HG03280 (cell line): ENCODE results near the gene C2orf74.
"Not testable (repeated sequence)": the region's sequence is repeated elsewhere in the genome, so short reads cannot be mapped to it uniquely, and the experiment has no call there.

Source experiments
- ATAC-seq: cut with Tn5 transposase; IDR thresholded peaks from one replicate; pipeline ENCODE4 v1.9.1; 2021; ENCODE audit warnings: mild to moderate bottlenecking, moderate library complexity; ENCODE audit not compliant: unreplicated experiment

C2orf74 gene

GRCh38 chr2:61161888-61162287 lies at the start of gene C2orf74:
C2orf74 (plus strand) TSS chr2:61162188; CDS start chr2:61162515, 327 bp downstream.
- ATAC-seq, result no peak

- ATAC-seq, result no peak
Observed at GRCh38 chr2:61114147-61114546, 47.8 kb upstream of the C2orf74 start.

GRCh38 chr2:61116302-61116701 lies 45.7 kb upstream of the C2orf74 start:
- no peak for ATAC-seq

- no peak for ATAC-seq
Observed at GRCh38 chr2:61117534-61117933, 44.5 kb upstream of the C2orf74 start.

GRCh38 chr2:61125123-61125710 lies 36.8 kb upstream of the C2orf74 start:
- ATAC-seq, result no peak

- no peak for ATAC-seq
Observed at GRCh38 chr2:61125798-61126197, 36.2 kb upstream of the C2orf74 start.

GRCh38 chr2:61128122-61128521 lies 33.9 kb upstream of the C2orf74 start:
- ATAC-seq, result not testable (repeated sequence)

- no peak for ATAC-seq
Observed at GRCh38 chr2:61134141-61134540, 27.8 kb upstream of the C2orf74 start.

- ATAC-seq, result no peak
Observed at GRCh38 chr2:61135510-61135909, 26.5 kb upstream of the C2orf74 start.

GRCh38 chr2:61138859-61139258 lies 23.1 kb upstream of the C2orf74 start:
- ATAC-seq, result no peak

GRCh38 chr2:61141151-61141550 lies 20.8 kb upstream of the C2orf74 start:
- no peak for ATAC-seq

GRCh38 chr2:61144697-61145268 lies 17.2 kb upstream of the C2orf74 start:
- peak; percentile 95 for ATAC-seq

- ATAC-seq, result no peak
Observed at GRCh38 chr2:61145990-61146389, 16.0 kb upstream of the C2orf74 start.

GRCh38 chr2:61148091-61148490 lies 13.9 kb upstream of the C2orf74 start:
- not testable (repeated sequence) for ATAC-seq

GRCh38 chr2:61149074-61149473 lies 12.9 kb upstream of the C2orf74 start:
- ATAC-seq, result no peak

GRCh38 chr2:61151436-61151835 lies 10.6 kb upstream of the C2orf74 start:
- no peak for ATAC-seq

- no peak for ATAC-seq
Observed at GRCh38 chr2:61157371-61158003, 4.5 kb upstream of the C2orf74 start.

GRCh38 chr2:61158356-61158955 lies 3.5 kb upstream of the C2orf74 start:
- ATAC-seq, result no peak

- no peak for ATAC-seq
Observed at GRCh38 chr2:61162721-61163120, 733 bp downstream of the C2orf74 start.

- not testable (repeated sequence) for ATAC-seq
Observed at GRCh38 chr2:61165082-61165481, 3.1 kb downstream of the C2orf74 start.

GRCh38 chr2:61165946-61166345 lies 4.0 kb downstream of the C2orf74 start:
- no peak for ATAC-seq

GRCh38 chr2:61167579-61167978 lies 5.6 kb downstream of the C2orf74 start:
- ATAC-seq, result no peak
